Measurements from ENCODE around the gene PIP4P1. TPM values are rescaled to one million over a fixed set of nuclear protein-coding genes. Genes with fewer than 3 reads are reported as not detected.
A peak's percentile ranks its signal among the peaks of the same experiment; 100 is the strongest.

The PIP4P1 gene
- total and polyA plus RNA-seq, 4 donors, result 13.2 to 14.9 (median 14.3) TPM

DNA sequence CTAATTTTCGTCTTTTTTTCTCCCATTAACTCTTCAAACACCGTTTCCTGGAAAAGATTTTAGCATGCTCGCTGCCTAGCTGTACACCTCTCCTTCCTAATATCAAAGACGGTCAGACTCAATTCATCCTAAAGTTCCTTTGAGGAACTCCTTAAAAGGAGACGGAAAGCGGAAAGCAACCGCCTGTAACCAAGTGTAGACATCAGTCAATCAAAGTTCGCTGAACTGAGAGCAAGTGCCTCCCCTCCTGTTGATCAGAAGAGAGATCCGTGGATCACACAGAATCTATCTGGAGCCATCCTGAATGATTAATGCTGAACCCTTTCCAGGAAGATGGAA, 47.5 kb downstream of the PIP4P1 start:
- peak overlapping the region; percentile 51 to 77 for H3K9ac ChIP-seq (ENCODE audit: low read depth in 1 of 2, low read length in 2 of 2)
- peak overlapping the region; percentile 78 to 92 for H3K27ac ChIP-seq (ENCODE audit: low read depth in 1 of 2, low read length in 2 of 2)
- peaks cover 0 to 14% (median 8%) of the 10 kb centered on the region in 4 donors for H3K4me1 ChIP-seq (ENCODE audit: control insufficient read depth in 4 of 4, insufficient read depth in 4 of 4, low read length in 3 of 4)
- DNase-seq (ENCODE audit: low spot score), result no peak
- H3K36me3 ChIP-seq (ENCODE audit: control insufficient read depth in 4 of 4, insufficient read depth in 3 of 4, low read depth in 1 of 4, low read length in 3 of 4), result no peaks in the 10 kb centered on the region
- no peak for TF ChIP-seq YY1 (IDR thresholded peaks at IDR 0.05)
- no peak for TF ChIP-seq FOXA1 (IDR thresholded peaks at IDR 0.05)
- TF ChIP-seq, protein P1, sequence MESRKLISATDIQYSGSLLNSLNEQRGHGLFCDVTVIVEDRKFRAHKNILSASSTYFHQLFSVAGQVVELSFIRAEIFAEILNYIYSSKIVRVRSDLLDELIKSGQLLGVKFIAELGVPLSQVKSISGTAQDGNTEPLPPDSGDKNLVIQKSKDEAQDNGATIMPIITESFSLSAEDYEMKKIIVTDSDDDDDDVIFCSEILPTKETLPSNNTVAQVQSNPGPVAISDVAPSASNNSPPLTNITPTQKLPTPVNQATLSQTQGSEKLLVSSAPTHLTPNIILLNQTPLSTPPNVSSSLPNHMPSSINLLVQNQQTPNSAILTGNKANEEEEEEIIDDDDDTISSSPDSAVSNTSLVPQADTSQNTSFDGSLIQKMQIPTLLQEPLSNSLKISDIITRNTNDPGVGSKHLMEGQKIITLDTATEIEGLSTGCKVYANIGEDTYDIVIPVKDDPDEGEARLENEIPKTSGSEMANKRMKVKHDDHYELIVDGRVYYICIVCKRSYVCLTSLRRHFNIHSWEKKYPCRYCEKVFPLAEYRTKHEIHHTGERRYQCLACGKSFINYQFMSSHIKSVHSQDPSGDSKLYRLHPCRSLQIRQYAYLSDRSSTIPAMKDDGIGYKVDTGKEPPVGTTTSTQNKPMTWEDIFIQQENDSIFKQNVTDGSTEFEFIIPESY (IDR thresholded peaks at IDR 0.05), result no peak
- WGBS, result 3% methylated on average over 9 of the region's 9 CpGs
- peak overlapping the region; percentile 71 to 76 (median 75) for H3K4me3 ChIP-seq (ENCODE audit: low read depth in 1 of 3, low read length in 3 of 3)
- H3K27me3 ChIP-seq (ENCODE audit: control insufficient read depth in 4 of 4, insufficient read depth in 4 of 4, low read length in 3 of 4), result no peaks in the 10 kb centered on the region
- no peaks in the 10 kb centered on the region for H3K9me3 ChIP-seq (ENCODE audit: control insufficient read depth in 4 of 4, low read length in 3 of 4)

GRCh38 chr14:20412876-20413743, 48.1 kb downstream of the PIP4P1 start, which contains the start of gene TEP1:
Gene TEP1 (minus strand): TSS chr14:20413501. CDS start chr14:20408439, 5,062 bp downstream.
- Histone ChIP-seq H3K4me1 (ENCODE audit: control insufficient read depth in 4 of 4, insufficient read depth in 4 of 4, low read length in 3 of 4) (peaks cover 0 to 14% (median 8%) of the 10 kb centered on the region in 4 donors), H3K27ac (ENCODE audit: low read depth in 1 of 2, low read length in 2 of 2) (peak within 1 kb of the TSS; percentile 78 to 92), H3K36me3 (ENCODE audit: control insufficient read depth in 4 of 4, insufficient read depth in 3 of 4, low read depth in 1 of 4, low read length in 3 of 4) (peaks cover 0 to 3% (median 2%) of the 10 kb centered on the region in 4 donors), H3K9ac (ENCODE audit: low read depth in 1 of 2, low read length in 2 of 2) (peak within 1 kb of the TSS; percentile 60 to 77), H3K4me3 (ENCODE audit: low read depth in 1 of 3, low read length in 3 of 3) (peak within 1 kb of the TSS; percentile 71 to 76 (median 75)), H3K9me3 (ENCODE audit: control insufficient read depth in 4 of 4, low read length in 3 of 4) (no peaks in the 10 kb centered on the region), H3K27me3 (ENCODE audit: control insufficient read depth in 4 of 4, insufficient read depth in 4 of 4, low read length in 3 of 4) (no peaks in the 10 kb centered on the region)
- DNase-seq (ENCODE audit: low spot score), result peak; percentile 77
- under 1% methylated on average over 43 of the region's 43 CpGs for WGBS
- TF ChIP-seq YY1 (IDR thresholded peaks at IDR 0.05), result peak; percentile 76
- TF ChIP-seq TAF1 (conservative IDR thresholded peaks at IDR 0.05), result peak; percentile 69
- TF ChIP-seq, protein P2, sequence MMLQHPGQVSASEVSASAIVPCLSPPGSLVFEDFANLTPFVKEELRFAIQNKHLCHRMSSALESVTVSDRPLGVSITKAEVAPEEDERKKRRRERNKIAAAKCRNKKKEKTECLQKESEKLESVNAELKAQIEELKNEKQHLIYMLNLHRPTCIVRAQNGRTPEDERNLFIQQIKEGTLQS (IDR thresholded peaks at IDR 0.05), result no peak
- TF ChIP-seq RXRA (IDR thresholded peaks at IDR 0.05), result peak in 1 of 2 donors; percentile 45
- TF ChIP-seq HNF4G (IDR thresholded peaks at IDR 0.05), result no peak
- no peak for TF ChIP-seq FOXA2 (IDR thresholded peaks at IDR 0.05)
- TF ChIP-seq GABPA (IDR thresholded peaks at IDR 0.05 in 1 of 2, conservative IDR thresholded peaks at IDR 0.05 in 1 of 2), result peak; percentile 37 to 85
- peak; percentile 37 for TF ChIP-seq MAX (IDR thresholded peaks at IDR 0.05)
- no peak for TF ChIP-seq EGR1 (IDR thresholded peaks at IDR 0.05; ENCODE audit: low read depth in 2 of 2)
- TF ChIP-seq, protein P1 (IDR thresholded peaks at IDR 0.05), result no peak
- TF ChIP-seq NR2F2 (IDR thresholded peaks at IDR 0.05), result no peak
- no peak for TF ChIP-seq FOXA1 (IDR thresholded peaks at IDR 0.05)
- peak; percentile 53 for TF ChIP-seq SP1 (IDR thresholded peaks at IDR 0.05)
- peak in 1 of 2 donors; percentile 46 for TF ChIP-seq RAD21 (IDR thresholded peaks at IDR 0.05)
- TF ChIP-seq HNF4A (conservative IDR thresholded peaks at IDR 0.05), result no peak
- TF ChIP-seq JUND (IDR thresholded peaks at IDR 0.05), result peak in 1 of 2 donors; percentile 32
